Purkinje cell (primary cell): ENCODE measurements around the gene VSTM2L. TPM values are rescaled to one million over a fixed set of nuclear protein-coding genes. Genes with fewer than 3 reads are reported as not detected.

Source experiments
- polyA plus RNA-seq: library from polyadenylated mRNA; unstranded; fragments of >200 nt; fragmentation: Nextera tagmentation; gene quantifications from 2 replicates; pipeline ENCODE4 v1.2.1, GENCODE V29; 2014

Gene VSTM2L
- 19.3 and 23.6 TPM in 2 replicates for polyA plus RNA-seq

GRCh38 chr20:37902504-37903313 is at the start of gene VSTM2L:
Gene VSTM2L, plus strand, starts transcription at chr20:37903127. Its CDS starts 224 bp downstream, at chr20:37903351.

Other genes with a start within 250 kb of the VSTM2L start
- gene CTNNBL1, start 209.1 kb upstream of the VSTM2L start, polyA plus RNA-seq = 29.9 and 48.5 TPM in 2 replicates
- 4.8 and 8.3 TPM in 2 replicates for gene TTI1, start 130.3 kb downstream of the VSTM2L start, polyA plus RNA-seq
- gene RPRD1B, start 130.6 kb downstream of the VSTM2L start, polyA plus RNA-seq = 4.5 and 5.8 TPM in 2 replicates